Effector CD8-positive, alpha-beta T cell (primary cell): ENCODE measurements around the gene PIP4K2B.
"Not testable (repeated sequence)": the region's sequence is repeated elsewhere in the genome, so short reads cannot be mapped to it uniquely, and the experiment has no call there.

Source experiments
- DNase-seq: peaks from one replicate; lab custom pipeline; 2025; lab: John Stamatoyannopoulos, UW
- total RNA-seq, 4 experiments: gene quantifications; one replicate each; lab custom pipeline; 2026; lab: John Stamatoyannopoulos, UW

The PIP4K2B gene
- 71.7 to 166 (median 135) reads per million in 4 experiments for total RNA-seq

- peak; percentile 78 for DNase-seq
These were observed at the start of gene PIP4K2B for GRCh38 chr17:38799501-38800236. PIP4K2B (minus strand) TSS chr17:38799556; CDS start chr17:38799424, 132 bp downstream.

GRCh38 chr17:38848557-38848891 is 49.2 kb upstream of the PIP4K2B start:
- DNase-seq: no peak

- no peak for DNase-seq
These were observed 45.0 kb upstream of the PIP4K2B start for GRCh38 chr17:38844261-38844757.

GRCh38 chr17:38825762-38826247 is 26.4 kb upstream of the PIP4K2B start:
- DNase-seq: no peak

GRCh38 chr17:38824899-38825761 is 25.8 kb upstream of the PIP4K2B start, which contains the start of gene CWC25:
CWC25 (minus strand) TSS chr17:38825321; CDS start chr17:38825183, 138 bp downstream.
- peak; percentile 95 for DNase-seq

GRCh38 chr17:38815576-38816193 is 16.3 kb upstream of the PIP4K2B start:
- DNase-seq: no peak

GRCh38 chr17:38809828-38810227 is 10.5 kb upstream of the PIP4K2B start:
- no peak for DNase-seq

GRCh38 chr17:38800237-38800760 is 943 bp upstream of the PIP4K2B start:
- DNase-seq: no peak

GRCh38 chr17:38798614-38799500 is 499 bp downstream of the PIP4K2B start:
- peak; percentile 49 for DNase-seq

- no peak for DNase-seq
These were observed 1.5 kb downstream of the PIP4K2B start for GRCh38 chr17:38797828-38798227.

- no peak for DNase-seq
These were observed 2.2 kb downstream of the PIP4K2B start for GRCh38 chr17:38797158-38797490.

GRCh38 chr17:38796451-38797157 is 2.8 kb downstream of the PIP4K2B start:
- DNase-seq: no peak

GRCh38 chr17:38794221-38794620 is 5.1 kb downstream of the PIP4K2B start:
- no peak for DNase-seq

- no peak for DNase-seq
These were observed 8.2 kb downstream of the PIP4K2B start for GRCh38 chr17:38791162-38791561.

GRCh38 chr17:38790148-38790707 is 9.1 kb downstream of the PIP4K2B start:
- not testable (repeated sequence) for DNase-seq

GRCh38 chr17:38789185-38789584 is 10.2 kb downstream of the PIP4K2B start:
- DNase-seq: no peak

- DNase-seq: not testable (repeated sequence)
These were observed 11.4 kb downstream of the PIP4K2B start for GRCh38 chr17:38787999-38788398.

GRCh38 chr17:38786372-38786771 is 13.0 kb downstream of the PIP4K2B start:
- no peak for DNase-seq

- DNase-seq: no peak
These were observed 16.1 kb downstream of the PIP4K2B start for GRCh38 chr17:38783227-38783626.
